Measurements from ENCODE around the gene TYW5.
A peak's percentile ranks its signal among the peaks of the same experiment; 100 is the strongest.

The TYW5 gene

DNA sequence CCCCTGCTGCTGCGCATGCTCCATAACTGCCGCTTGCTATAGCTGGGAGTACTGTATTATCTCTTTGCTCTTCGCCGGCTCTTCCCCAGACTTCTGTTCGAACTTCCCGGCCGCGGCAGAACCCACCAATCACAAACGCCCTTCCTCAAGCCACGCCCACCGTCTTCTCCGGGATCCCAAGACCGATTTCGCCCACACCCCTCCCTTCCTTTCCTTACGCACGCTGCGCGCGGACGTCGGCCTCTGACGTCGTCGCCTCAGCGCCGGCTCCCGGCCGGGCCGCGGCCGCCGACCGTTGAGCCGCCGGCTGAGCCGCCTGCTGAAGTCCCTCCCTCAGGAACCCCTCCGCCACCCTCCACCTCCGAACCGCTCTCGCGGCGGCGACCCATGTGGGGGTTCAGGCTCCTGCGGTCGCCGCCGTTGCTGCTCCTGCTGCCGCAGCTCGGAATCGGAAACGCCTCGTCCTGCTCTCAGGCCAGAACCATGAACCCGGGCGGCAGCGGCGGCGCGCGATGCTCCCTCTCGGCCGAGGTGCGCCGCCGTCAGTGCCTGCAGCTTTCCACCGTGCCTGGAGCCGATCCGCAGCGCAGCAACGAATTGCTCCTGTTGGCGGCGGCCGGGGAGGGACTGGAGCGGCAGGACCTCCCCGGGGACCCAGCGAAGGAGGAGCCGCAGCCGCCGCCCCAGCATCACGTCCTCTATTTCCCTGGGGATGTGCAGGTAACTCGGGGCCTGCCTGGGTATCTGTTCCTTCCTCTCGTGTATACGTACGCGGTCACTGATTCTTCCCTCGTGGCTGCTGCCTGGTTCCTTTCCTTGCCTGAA, 44.0 kb downstream of the TYW5 start, which contains the start of gene C2orf69:
TSS of gene C2orf69 (plus strand) at position 242 of the 825 bp plus-strand sequence. CDS start at position 388, 146 bp downstream.
- peak; percentile 95 for DNase-seq (ENCODE audit: low spot score)
- TF ChIP-seq, protein P1, sequence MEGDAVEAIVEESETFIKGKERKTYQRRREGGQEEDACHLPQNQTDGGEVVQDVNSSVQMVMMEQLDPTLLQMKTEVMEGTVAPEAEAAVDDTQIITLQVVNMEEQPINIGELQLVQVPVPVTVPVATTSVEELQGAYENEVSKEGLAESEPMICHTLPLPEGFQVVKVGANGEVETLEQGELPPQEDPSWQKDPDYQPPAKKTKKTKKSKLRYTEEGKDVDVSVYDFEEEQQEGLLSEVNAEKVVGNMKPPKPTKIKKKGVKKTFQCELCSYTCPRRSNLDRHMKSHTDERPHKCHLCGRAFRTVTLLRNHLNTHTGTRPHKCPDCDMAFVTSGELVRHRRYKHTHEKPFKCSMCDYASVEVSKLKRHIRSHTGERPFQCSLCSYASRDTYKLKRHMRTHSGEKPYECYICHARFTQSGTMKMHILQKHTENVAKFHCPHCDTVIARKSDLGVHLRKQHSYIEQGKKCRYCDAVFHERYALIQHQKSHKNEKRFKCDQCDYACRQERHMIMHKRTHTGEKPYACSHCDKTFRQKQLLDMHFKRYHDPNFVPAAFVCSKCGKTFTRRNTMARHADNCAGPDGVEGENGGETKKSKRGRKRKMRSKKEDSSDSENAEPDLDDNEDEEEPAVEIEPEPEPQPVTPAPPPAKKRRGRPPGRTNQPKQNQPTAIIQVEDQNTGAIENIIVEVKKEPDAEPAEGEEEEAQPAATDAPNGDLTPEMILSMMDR (IDR thresholded peaks at IDR 0.05; ENCODE audit: extremely low read depth, missing control alignments) = no peak

DNA sequence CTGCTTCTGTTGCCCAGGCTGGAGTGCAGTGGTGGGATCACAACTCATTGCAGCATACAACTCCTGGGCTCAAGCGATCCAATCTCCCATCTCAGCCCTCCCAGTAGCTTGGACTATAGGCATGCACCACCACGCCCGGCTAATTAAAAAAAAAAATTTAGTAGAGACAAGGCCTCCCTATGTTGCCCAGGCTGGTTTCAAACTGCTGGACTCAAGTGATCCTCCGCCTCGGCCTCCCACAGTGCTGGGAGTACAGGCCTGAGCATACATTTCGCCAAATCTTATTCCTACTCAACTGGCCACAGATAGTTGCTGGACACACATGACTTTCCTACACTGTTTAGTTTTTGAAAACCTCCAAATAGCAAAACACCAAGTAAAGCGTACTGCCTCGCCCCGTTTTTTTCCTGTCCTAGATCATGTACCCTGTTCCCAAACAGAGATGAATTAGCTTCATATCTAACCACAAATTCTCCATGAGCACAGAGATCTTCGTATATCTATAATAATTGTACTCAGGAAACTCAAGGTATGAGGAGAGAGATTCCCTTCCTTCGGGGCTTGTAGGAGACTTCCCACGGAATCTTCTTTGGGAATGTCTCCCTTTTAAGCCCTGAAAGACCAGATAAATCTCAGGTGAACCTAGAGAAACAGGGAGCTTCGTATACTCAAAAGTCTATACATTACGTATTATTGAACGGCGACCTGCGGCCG, 44.8 kb downstream of the TYW5 start:
- no peak for DNase-seq (ENCODE audit: low spot score)
- TF ChIP-seq, protein P1 (IDR thresholded peaks at IDR 0.05; ENCODE audit: extremely low read depth, missing control alignments) = no peak

DNA sequence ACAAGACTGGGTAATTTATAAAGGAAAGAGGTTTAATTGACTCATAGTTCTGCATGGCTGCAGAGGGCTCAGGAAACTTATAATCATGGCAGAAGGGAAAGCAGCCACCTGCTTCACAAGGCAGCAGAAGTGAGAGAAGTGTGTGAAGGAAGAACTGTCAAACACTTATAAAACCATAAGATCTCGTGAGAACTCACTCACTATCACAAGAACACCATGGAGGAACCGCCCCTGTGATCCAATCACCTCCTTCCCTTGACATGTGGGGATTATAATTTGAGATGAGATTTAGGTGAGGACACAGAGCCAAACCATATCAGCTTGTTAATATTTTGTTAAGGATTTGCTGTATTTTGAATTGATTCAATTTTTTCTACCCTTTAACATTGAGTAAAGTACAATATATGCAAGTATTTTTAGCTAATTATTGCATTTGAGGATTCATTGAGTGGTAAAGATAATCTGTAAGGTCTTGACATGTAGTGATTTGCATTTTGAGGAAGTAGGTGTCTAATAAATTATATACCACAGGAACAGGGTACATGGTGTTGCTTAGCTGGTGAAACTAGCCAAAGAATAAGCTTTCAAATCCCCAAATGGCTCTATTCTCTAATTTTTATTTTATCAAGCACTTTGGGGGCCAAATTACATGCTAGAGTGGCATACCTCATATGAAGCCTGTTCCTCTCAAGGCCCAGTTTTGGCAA, 48.1 kb downstream of the TYW5 start:
- TF ChIP-seq, protein P1 (IDR thresholded peaks at IDR 0.05; ENCODE audit: extremely low read depth, missing control alignments) = no peak

DNA sequence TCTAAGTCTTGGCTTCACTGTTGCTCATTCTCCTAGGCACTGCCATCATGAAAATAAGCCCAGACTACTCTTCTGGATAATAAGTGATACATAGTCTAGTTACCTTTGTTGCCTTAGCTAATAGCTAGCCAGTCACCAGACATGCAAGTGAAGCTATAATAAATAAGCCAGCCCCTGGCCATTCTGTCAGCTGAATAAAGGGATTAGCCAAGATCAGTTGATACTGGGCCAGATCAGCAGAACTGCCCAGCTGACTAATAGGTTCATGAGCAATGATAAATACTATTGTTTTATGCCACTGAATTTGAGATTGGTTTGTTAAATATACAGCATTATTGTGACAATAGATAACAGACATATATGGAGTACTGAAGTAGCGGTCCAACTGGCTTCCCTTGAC, 52.2 kb downstream of the TYW5 start:
- TF ChIP-seq, protein P1 (IDR thresholded peaks at IDR 0.05; ENCODE audit: extremely low read depth, missing control alignments) = no peak
- no peak for DNase-seq (ENCODE audit: low spot score)

More for the DNA sequence above, 48.1 kb downstream of the TYW5 start:
- DNase-seq (ENCODE audit: low spot score) = no peak

DNA sequence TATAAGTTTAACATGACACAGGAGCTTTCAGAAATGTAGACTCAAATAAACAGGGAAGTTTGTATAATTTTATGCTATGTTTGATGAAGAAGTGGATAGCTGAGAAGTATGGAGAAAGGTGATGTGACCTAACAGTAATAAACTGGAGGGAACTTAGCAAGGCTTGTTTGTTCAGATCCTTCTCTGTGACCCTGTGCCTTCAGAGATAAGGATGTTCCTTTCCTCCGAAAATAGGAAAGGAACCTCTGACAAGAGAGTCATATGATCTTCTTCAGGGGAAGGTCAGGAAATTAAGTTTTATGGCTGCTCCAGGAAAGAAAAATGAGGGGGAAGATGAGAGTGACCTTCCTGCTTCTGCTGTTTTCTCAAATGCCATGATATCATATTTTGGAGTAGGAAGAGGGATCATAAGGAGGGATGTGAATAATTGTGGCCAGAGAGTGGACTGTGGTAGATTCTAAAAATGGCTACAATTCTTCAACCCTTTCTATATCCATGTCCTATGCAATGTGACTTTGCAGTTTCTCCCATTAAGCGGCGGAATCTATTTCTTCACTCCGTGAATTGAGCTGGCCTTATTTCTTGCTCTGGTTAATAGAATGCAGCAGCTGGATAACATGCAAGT, 52.7 kb downstream of the TYW5 start:
- no peak for DNase-seq (ENCODE audit: low spot score)
- TF ChIP-seq, protein P1 (IDR thresholded peaks at IDR 0.05; ENCODE audit: extremely low read depth, missing control alignments) = no peak

DNA sequence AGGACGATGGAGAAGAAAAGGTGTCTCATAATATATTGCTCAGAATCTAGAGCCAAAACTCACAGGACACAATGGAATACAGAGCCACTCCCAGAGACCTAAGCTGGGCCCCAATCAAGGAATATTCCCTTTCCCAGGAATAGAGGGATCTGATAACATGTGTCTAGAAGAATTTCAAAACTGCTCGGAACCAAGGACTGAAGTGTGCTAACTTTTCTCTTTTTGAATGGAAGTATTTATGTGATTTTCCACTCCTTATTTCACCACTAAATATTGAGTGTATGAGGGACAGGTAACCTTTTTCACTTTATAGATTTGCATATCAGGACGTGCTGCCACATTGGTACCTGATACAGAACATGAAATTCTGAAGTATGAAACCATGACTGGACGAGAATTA, 53.3 kb downstream of the TYW5 start:
- no peak for DNase-seq (ENCODE audit: low spot score)
- TF ChIP-seq, protein P1 (IDR thresholded peaks at IDR 0.05; ENCODE audit: extremely low read depth, missing control alignments) = no peak
